ENCODE measurements around the gene UNKL.

GRCh38 chr16:1357906-1358566 is 56.5 kb downstream of the UNKL start:
- TF ChIP-seq EZH2phosphoT487 (IDR thresholded peaks at IDR 0.05; ENCODE audit: insufficient read depth, low read depth) (no peak), EZH2 (IDR thresholded peaks at IDR 0.05; ENCODE audit: insufficient read depth, poor library complexity, severe bottlenecking) (no peak)

Data from GM23248 (cell line).